HepG2 (cell line): Measurements from ENCODE around the gene RPS27A. TPM values are rescaled to one million over a fixed set of nuclear protein-coding genes. Genes with fewer than 3 reads are reported as not detected.
"Not testable (repeated sequence)": the region's sequence is repeated elsewhere in the genome, so short reads cannot be mapped to it uniquely, and the experiment has no call there.

Experiments used
- ATAC-seq: fragments of 200-7000 bp; cut with Tn5 transposase; 3 replicates; pipeline ENCODE4 v1.9.1; 2020; ENCODE audit warnings: mild to moderate bottlenecking, moderate library complexity
- BruUV-seq: library from RNA; stranded (reverse); fragments of 400-500 nt; replicated peaks from 2 replicates; lab custom pipeline; 2021; lab: Mats Ljungman, UMichigan
- CTCF ChIA-PET: fragments of 300-600 bp; formaldehyde crosslinking; extraction: SDS; loops from one replicate; lab custom pipeline; 2021; ENCODE audit warnings: low total read pairs, inconsistent platforms, low intra/inter-chr PET ratio; lab: Yijun Ruan, JAX
- POLR2A ChIA-PET: fragments of 350-600 bp; sonication (Branson Sonifier 250); formaldehyde crosslinking; loops from one replicate; lab custom pipeline; 2020; ENCODE audit warnings: antibody characterized with exemption, inconsistent platforms; lab: Yijun Ruan, JAX
- DNase-seq: peaks from one replicate; pipeline ENCODE4 v3.0.0-alpha.2; 2015; ENCODE audit warnings: low spot score
- FAIRE-seq: peaks from 3 replicates; lab custom pipeline; 2011; peaks lifted over from hg19 to GRCh38; lab: Jason Lieb, UNC
- H2AFZ ChIP-seq: one replicate; pipeline ENCODE4 v1.6.1; 2011; ENCODE audit warnings: low read length, inconsistent platforms
- H3K27ac ChIP-seq: fragments of 300-600 bp; 3 replicates; pipeline ENCODE4 v1.8.0; 2011; ENCODE audit warnings: mixed run types, mild to moderate bottlenecking, mixed read lengths, low read length, inconsistent platforms; ENCODE audit not compliant: insufficient read depth; ENCODE audit errors: extremely low read length
- H3K27me3 ChIP-seq, 2 experiments: fragments of 200-600 bp in 1 of 2; 2 replicates in 1 of 2; 3 replicates in 1 of 2; pipeline versions ENCODE4 v1.6.0 to v1.8.0; 2011; ENCODE audit warnings: low read length in 2 of 2, mild to moderate bottlenecking in 2 of 2, moderate library complexity in 2 of 2, inconsistent platforms in 1 of 2; ENCODE audit not compliant: insufficient read depth in 2 of 2, control insufficient read depth in 1 of 2
- H3K36me3 ChIP-seq, 2 experiments: fragments of 200-600 bp in 1 of 2; replicated peaks in 1 of 2; 2 replicates in 1 of 2; 3 replicates in 1 of 2; pipeline versions ENCODE4 v1.5.1 to v1.8.0; 2011; ENCODE audit warnings: low read length in 2 of 2, inconsistent platforms in 1 of 2; ENCODE audit not compliant: insufficient read depth in 2 of 2, control insufficient read depth in 1 of 2
- H3K4me1 ChIP-seq: 2 replicates; pipeline ENCODE4 v1.5.1; 2012; ENCODE audit warnings: low read length, inconsistent platforms; ENCODE audit not compliant: insufficient read depth
- H3K4me2 ChIP-seq: 2 replicates; pipeline ENCODE4 v1.6.0; 2011; ENCODE audit warnings: low read depth, low read length, inconsistent platforms
- H3K4me3 ChIP-seq, 3 experiments: fragments of 200-600 bp in 1 of 3; sonication (generic), shearing (Covaris generic) in 1 of 3; replicated peaks in 1 of 3; 2 replicates each; pipeline ENCODE4 v1.5.1; 2011 to 2016; ENCODE audit warnings: low read length in 3 of 3, inconsistent platforms in 2 of 3, low read depth in 2 of 3, mild to moderate bottlenecking in 2 of 3, control low read depth in 1 of 3, mixed read lengths in 1 of 3; ENCODE audit not compliant: insufficient read depth in 1 of 3
- H3K79me2 ChIP-seq: one replicate; pipeline ENCODE4 v1.6.1; 2011; ENCODE audit warnings: low read length, inconsistent platforms; ENCODE audit not compliant: insufficient read depth
- H3K9ac ChIP-seq: 2 replicates; pipeline ENCODE4 v1.6.0; 2011; ENCODE audit warnings: mild to moderate bottlenecking, low read depth, low read length, inconsistent platforms; ENCODE audit not compliant: insufficient read depth
- H3K9me3 ChIP-seq: 2 replicates; pipeline ENCODE4 v1.5.1; 2012; ENCODE audit warnings: mild to moderate bottlenecking, low read length
- H4K20me1 ChIP-seq: 2 replicates; pipeline ENCODE4 v1.6.0; 2011; ENCODE audit warnings: inconsistent platforms, mild to moderate bottlenecking, low read length, moderate library complexity; ENCODE audit not compliant: insufficient read depth
- ARID4A ChIP-seq: sonication (generic); formaldehyde crosslinking; IDR thresholded peaks from 2 replicates; pipeline ENCODE4 v1.5.0; 2020; ENCODE audit warnings: mild to moderate bottlenecking, missing genetic modification reagents, borderline replicate concordance
- SIN3A ChIP-seq: IDR thresholded peaks from 2 replicates; pipeline ENCODE4 v1.6.1; 2011; ENCODE audit warnings: low read depth, mild to moderate bottlenecking, control low read depth, low read length, borderline replicate concordance
- ZFP36L1 ChIP-seq: sonication (generic); formaldehyde crosslinking; IDR thresholded peaks from 2 replicates; pipeline ENCODE4 v1.8.0; 2022; ENCODE audit warnings: mild to moderate bottlenecking, missing genetic modification reagents, moderate library complexity
- ZNF564 ChIP-seq: sonication (generic); formaldehyde crosslinking; IDR thresholded peaks from 2 replicates; pipeline ENCODE4 v1.8.1; 2023; ENCODE audit warnings: mild to moderate bottlenecking, missing genetic modification reagents
- ZNF646 ChIP-seq: sonication (generic); formaldehyde crosslinking; IDR thresholded peaks from 2 replicates; pipeline ENCODE4 v1.9.0; 2021; ENCODE audit warnings: mild to moderate bottlenecking, missing genetic modification reagents
- ZNF772 ChIP-seq: sonication (generic); formaldehyde crosslinking; IDR thresholded peaks from 2 replicates; pipeline ENCODE4 v1.5.0; 2020; ENCODE audit warnings: mild to moderate bottlenecking, missing genetic modification reagents
- ZNF800 ChIP-seq: sonication (generic); formaldehyde crosslinking; IDR thresholded peaks from 2 replicates; pipeline ENCODE4 v1.4.0; 2020; ENCODE audit warnings: missing genetic modification reagents
- WGBS: methylation state at CpG from one replicate; pipeline ENCODE4 v1.1.6; 2017; ENCODE audit warnings: low lambda C conversion rate; 5-methylcytosine and 5-hydroxymethylcytosine counted together
- in situ Hi-C: cut with HindIII; loops from 2 replicates; pipeline ENCODE4 v1.10.0; 2017; ENCODE audit warnings: low pct_unique_long_range_greater_than_20kb; ENCODE audit not compliant: extremely low pct_ligation_motif_present
- intact Hi-C: fragments of 100-400 bp; cut with micrococcal nuclease; formaldehyde crosslinking; loops from one replicate; pipeline ENCODE4 v1.10.0; 2022; ENCODE audit not compliant: unreplicated experiment
- polyA plus RNA-seq, 8 experiments: library from polyadenylated mRNA; depleted of rRNA in 3 of 8; stranded (reverse) in 7 of 8; unstranded in 1 of 8; fragments of >200 nt; fragmentation: Illumina TruSeq in 4 of 8; extraction: Trizol in 4 of 8; gene quantifications; 2 replicates each; pipeline versions ENCODE4 v1.2.1 to v1.2.3, GENCODE V29; 2011 to 2016; ENCODE audit warnings: low read depth in 4 of 8, missing spikeins in 1 of 8, mixed read lengths in 1 of 8; ENCODE audit not compliant: insufficient read depth in 1 of 8
- total RNA-seq, 5 experiments: library from RNA; depleted of rRNA; stranded (reverse); fragments of >200 nt; fragmentation: Illumina TruSeq; extraction: Trizol; gene quantifications; 2 replicates each; pipeline ENCODE4 v1.2.3, GENCODE V29; 2016; ENCODE audit warnings: low read depth in 1 of 5

RPS27A gene
- total and polyA plus RNA-seq, 2 of the 13 experiments (the other 11 are each of a cell fraction or from before 2014, with no cell fraction given) = 2,779 to 3,269 TPM

- TF ChIP-seq ZNF646 (CRISPR knock-in tag) = no peak
- TF ChIP-seq ZFP36L1 (CRISPR knock-in tag) = 0 out of 2 replicates have a peak, but pooled peaks have one; percentile 81
- no peak for TF ChIP-seq ZNF800 (CRISPR knock-in tag)
- TF ChIP-seq ZNF772 (CRISPR knock-in tag) = 0 out of 2 replicates have a peak, but pooled peaks have one; percentile 3
- TF ChIP-seq ZNF564 (CRISPR knock-in tag) = 0 out of 2 replicates have a peak, but pooled peaks have one; percentile 62
- TF ChIP-seq ARID4A (CRISPR knock-in tag) = peak; percentile 92; the same call in 1 of the 2 replicates
- peak; percentile 85; the same call in 1 of the 2 replicates for TF ChIP-seq SIN3A
These were observed at the start of gene RPS27A, which contains the start of gene CLHC1 (continued) for GRCh38 chr2:55232084-55232862.

- intact Hi-C loops, POLR2A ChIA-PET, DNase-seq, H3K36me3 ChIP-seq, H3K79me2 ChIP-seq, H3K27ac ChIP-seq, CTCF ChIA-PET, H3K27me3 ChIP-seq, FAIRE-seq, H3K4me3 ChIP-seq, H2AFZ ChIP-seq, H3K4me2 ChIP-seq, ATAC-seq, BruUV-seq, H4K20me1 ChIP-seq, in situ Hi-C loops, H3K9ac ChIP-seq, H3K9me3 ChIP-seq: not testable (repeated sequence)
- peaks cover 12% of the 10 kb centered on the region for H3K4me1 ChIP-seq
- 92% methylated on average over 8 of the region's 8 CpGs for WGBS
These were observed 45.7 kb upstream of the RPS27A start for GRCh38 chr2:55186837-55187236.
